GM19468 (cell line): Measurements from ENCODE around the gene MFAP4.
A peak's percentile ranks its signal among the peaks of the same experiment; 100 is the strongest.

Experiments used
- ATAC-seq: cut with Tn5 transposase; IDR thresholded peaks from one replicate; pipeline ENCODE4 v1.9.1; 2021; ENCODE audit warnings: mild to moderate bottlenecking, moderate library complexity, moderate number of reproducible peaks; ENCODE audit not compliant: unreplicated experiment; ENCODE audit errors: extremely low read depth

MFAP4 gene

GRCh38 chr17:19387921-19388521, 1.0 kb upstream of the MFAP4 start:
- no peak for ATAC-seq

GRCh38 chr17:19386051-19386929, 700 bp downstream of the MFAP4 start:
- ATAC-seq: no peak

GRCh38 chr17:19385521-19385983, 1.4 kb downstream of the MFAP4 start:
- no peak for ATAC-seq

GRCh38 chr17:19384723-19385391, 2.1 kb downstream of the MFAP4 start:
- ATAC-seq: no peak

GRCh38 chr17:19383681-19384470, 3.1 kb downstream of the MFAP4 start:
- no peak for ATAC-seq

GRCh38 chr17:19382531-19383444, 4.2 kb downstream of the MFAP4 start:
- ATAC-seq: no peak

GRCh38 chr17:19381741-19382444, 5.1 kb downstream of the MFAP4 start:
- no peak for ATAC-seq

GRCh38 chr17:19381361-19381740, 5.6 kb downstream of the MFAP4 start:
- no peak for ATAC-seq

- ATAC-seq: no peak
Measured at GRCh38 chr17:19380481-19381301, 6.3 kb downstream of the MFAP4 start.

GRCh38 chr17:19379361-19380065, 7.5 kb downstream of the MFAP4 start:
- no peak for ATAC-seq

- no peak for ATAC-seq
Measured at GRCh38 chr17:19378416-19379360, 8.3 kb downstream of the MFAP4 start, which contains the start of gene MAPK7. MAPK7 (plus strand) TSS chr17:19378498; CDS start chr17:19378901, 403 bp downstream.

- peak; percentile 96 for ATAC-seq
Measured at GRCh38 chr17:19377602-19378415, 9.2 kb downstream of the MFAP4 start.

- no peak for ATAC-seq
Measured at GRCh38 chr17:19376811-19377210, 10.2 kb downstream of the MFAP4 start.

- ATAC-seq: no peak
Measured at GRCh38 chr17:19375732-19376131, 11.3 kb downstream of the MFAP4 start.

- no peak for ATAC-seq
Measured at GRCh38 chr17:19374136-19374535, 12.9 kb downstream of the MFAP4 start.
